SK-N-SH (cell line): ENCODE results near the gene TBX20. TPM values are rescaled to one million over a fixed set of nuclear protein-coding genes. Genes with fewer than 3 reads are reported as not detected.

Source experiments
- CTCF ChIA-PET: fragments of 300-600, 350-600 bp; formaldehyde crosslinking; extraction: SDS; loops from one replicate; lab custom pipeline; 2021; lab: Yijun Ruan, JAX
- POLR2A ChIA-PET: fragments of 350-600 bp; sonication (Branson Sonifier 250); formaldehyde crosslinking; extraction: SDS; loops from one replicate; lab custom pipeline; 2020; ENCODE audit warnings: antibody characterized with exemption, inconsistent platforms; lab: Yijun Ruan, JAX
- DNase-seq: peaks from one replicate; pipeline ENCODE4 v3.0.0; 2012
- H2AFZ ChIP-seq: fragments of 200-600 bp; sonication (generic); 2 replicates; pipeline ENCODE4 v1.8.1; 2016; ENCODE audit warnings: antibody characterized with exemption, mild to moderate bottlenecking, low read depth
- H3F3A ChIP-seq: fragments of 200-600 bp; sonication (generic); replicated peaks from 2 replicates; pipeline ENCODE3; 2016; ENCODE audit warnings: antibody characterized with exemption, mild to moderate bottlenecking; ENCODE audit not compliant: insufficient read depth
- H3K27ac ChIP-seq, 2 experiments: fragments of 200-500 bp in 1 of 2; fragments of 200-600 bp in 1 of 2; sonication (Bioruptor generic) in 1 of 2; sonication (generic), shearing (Covaris generic) in 1 of 2; 2 replicates each; pipeline versions ENCODE4 v1.5.1 to v1.6.1; 2014 to 2016; ENCODE audit warnings: low read depth in 2 of 2, inconsistent platforms in 1 of 2, low read length in 1 of 2, mild to moderate bottlenecking in 1 of 2, mixed read lengths in 1 of 2
- H3K27me3 ChIP-seq: fragments of 200-600 bp; sonication (generic), shearing (Covaris generic); 2 replicates; pipeline ENCODE4 v1.6.1; 2016; ENCODE audit warnings: mixed run types; ENCODE audit not compliant: insufficient read depth
- H3K36me3 ChIP-seq, 2 experiments: fragments of 200-500 bp in 1 of 2; fragments of 200-600 bp in 1 of 2; sonication (Bioruptor generic) in 1 of 2; sonication (generic) in 1 of 2; replicated peaks in 1 of 2; 2 replicates each; pipeline versions ENCODE3 to v1.5.1; 2014 to 2016; ENCODE audit warnings: low read length in 1 of 2, mild to moderate bottlenecking in 1 of 2; ENCODE audit not compliant: insufficient read depth in 2 of 2, control insufficient read depth in 1 of 2
- H3K4me1 ChIP-seq, 2 experiments: fragments of 200-500 bp in 1 of 2; fragments of 200-600 bp in 1 of 2; sonication (Bioruptor generic) in 1 of 2; sonication (generic), shearing (Covaris generic) in 1 of 2; 2 replicates each; pipeline versions ENCODE4 v1.5.1 to v1.6.1; 2014 to 2016; ENCODE audit warnings: low read depth in 1 of 2, low read length in 1 of 2, mixed run types in 1 of 2; ENCODE audit not compliant: insufficient read depth in 2 of 2, control insufficient read depth in 1 of 2
- H3K4me2 ChIP-seq: fragments of 200-600 bp; sonication (generic), shearing (Covaris generic); 2 replicates; pipeline ENCODE4 v1.6.1; 2017; ENCODE audit warnings: mixed run types
- H3K4me3 ChIP-seq, 2 experiments: fragments of 200-500 bp in 1 of 2; fragments of 200-600 bp in 1 of 2; sonication (Bioruptor generic) in 1 of 2; sonication (generic), shearing (Covaris generic) in 1 of 2; 2 replicates each; pipeline versions ENCODE4 v1.5.1 to v1.8.1; 2014 to 2016; ENCODE audit warnings: low read depth in 2 of 2, inconsistent platforms in 1 of 2, low read length in 1 of 2, mild to moderate bottlenecking in 1 of 2, mixed read lengths in 1 of 2, moderate library complexity in 1 of 2
- H3K79me2 ChIP-seq: fragments of 200-600 bp; sonication (generic); 2 replicates; pipeline ENCODE4 v1.8.1; 2017; ENCODE audit warnings: mild to moderate bottlenecking; ENCODE audit not compliant: insufficient read depth
- H3K9ac ChIP-seq: fragments of 200-600 bp; sonication (generic); 2 replicates; pipeline ENCODE4 v1.6.1; 2017; ENCODE audit warnings: mixed run types
- H3K9me2 ChIP-seq: fragments of 200-600 bp; sonication (generic); 2 replicates; pipeline ENCODE4 v1.6.1; 2017; ENCODE audit warnings: mixed run types
- H3K9me3 ChIP-seq: fragments of 200-600 bp; sonication (generic); 2 replicates; pipeline ENCODE4 v1.6.1; 2017; ENCODE audit warnings: mixed run types, mild to moderate bottlenecking, moderate library complexity
- H4K20me1 ChIP-seq: fragments of 200-600 bp; sonication (generic); 2 replicates; pipeline ENCODE4 v1.6.1; 2017; ENCODE audit warnings: mild to moderate bottlenecking, mixed run types; ENCODE audit not compliant: insufficient read depth
- ELF1 ChIP-seq: IDR thresholded peaks from 2 replicates; pipeline ENCODE4 v1.4.0; 2012
- FOXJ3 ChIP-seq: sonication (generic); formaldehyde crosslinking; IDR thresholded peaks from 2 replicates; pipeline ENCODE4 v1.5.1; 2020; ENCODE audit warnings: mild to moderate bottlenecking, missing genetic modification reagents
- FOXM1 ChIP-seq: IDR thresholded peaks from 2 replicates; pipeline ENCODE4 v1.4.0; 2012; ENCODE audit warnings: low read depth, mild to moderate bottlenecking
- GATA2 ChIP-seq: sonication (generic); formaldehyde crosslinking; IDR thresholded peaks from 2 replicates; pipeline ENCODE4 v1.5.0; 2020; ENCODE audit warnings: mild to moderate bottlenecking, missing genetic modification reagents
- JUND ChIP-seq: IDR thresholded peaks from 2 replicates; pipeline ENCODE4 v1.4.0; 2012
- MXI1 ChIP-seq: IDR thresholded peaks from 2 replicates; pipeline ENCODE4 v1.6.1; 2012; ENCODE audit warnings: mild to moderate bottlenecking, low read depth, low read length, improper control_type of control experiment
- POLR2AphosphoS5 ChIP-seq: IDR thresholded peaks from 2 replicates; pipeline ENCODE4 v1.6.1; 2012; ENCODE audit warnings: low read depth, low read length
- RCOR1 ChIP-seq: fragments of 150-350 bp; IDR thresholded peaks from 2 replicates; pipeline ENCODE4 v1.6.1; 2017; ENCODE audit warnings: antibody characterized with exemption, low read length
- YY1 ChIP-seq: IDR thresholded peaks from 2 replicates; pipeline ENCODE4 v1.4.0; 2012; ENCODE audit warnings: low read depth, mild to moderate bottlenecking
- WGBS: methylation state at CpG from one replicate; pipeline ENCODE4 v1.1.6; 2017; ENCODE audit warnings: low lambda C conversion rate; 5-methylcytosine and 5-hydroxymethylcytosine counted together
- polyA plus RNA-seq, 3 experiments: library from polyadenylated mRNA; depleted of rRNA; stranded (reverse); fragments of >200 nt; gene quantifications; 2 replicates each; pipeline ENCODE4 v1.2.3, GENCODE V29; 2012
- TF ChIP-seq, protein P1 (sequence below): IDR thresholded peaks from 2 replicates; pipeline ENCODE4 v1.4.0; 2012; ENCODE audit warnings: low read depth, borderline replicate concordance
- TF ChIP-seq, protein P2 (sequence below): fragments of 150-350 bp; IDR thresholded peaks from 2 replicates; pipeline ENCODE4 v1.6.1; 2017; ENCODE audit warnings: antibody characterized with exemption, low read length, low read depth, borderline replicate concordance
- TF ChIP-seq, protein P3 (sequence below): IDR thresholded peaks from 2 replicates; pipeline ENCODE4; 2012

The TBX20 gene
- polyA plus RNA-seq, 1 of the 3 experiments (the other 2 are of a cell fraction), result 1.0 TPM

DNA sequence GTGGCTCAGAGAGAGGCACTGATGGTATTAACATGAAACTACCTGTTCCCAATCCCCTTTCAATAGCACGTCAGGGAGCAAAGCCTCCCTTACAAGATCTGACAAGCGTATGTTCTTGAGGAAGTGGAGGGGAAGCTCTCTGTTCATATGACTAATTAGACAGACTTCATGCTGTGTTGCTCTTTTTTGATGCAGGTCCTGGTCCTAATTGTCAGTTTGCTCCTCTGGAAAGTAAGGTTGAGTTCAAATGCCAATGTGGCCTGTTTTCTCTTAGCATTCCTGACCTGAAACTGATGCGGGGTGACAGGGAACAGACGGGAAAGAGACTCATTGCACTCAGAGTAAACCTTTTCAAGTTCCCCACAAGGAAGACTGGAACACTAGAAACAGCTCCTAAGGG lies 27.0 kb upstream of the TBX20 start:
- DNase-seq, result no peak
- TF ChIP-seq GATA2 (CRISPR knock-in tag) (no peak), FOXM1 (no peak), JUND (no peak), MXI1 (no peak), ELF1 (no peak), YY1 (no peak)
- TF ChIP-seq, protein P1, sequence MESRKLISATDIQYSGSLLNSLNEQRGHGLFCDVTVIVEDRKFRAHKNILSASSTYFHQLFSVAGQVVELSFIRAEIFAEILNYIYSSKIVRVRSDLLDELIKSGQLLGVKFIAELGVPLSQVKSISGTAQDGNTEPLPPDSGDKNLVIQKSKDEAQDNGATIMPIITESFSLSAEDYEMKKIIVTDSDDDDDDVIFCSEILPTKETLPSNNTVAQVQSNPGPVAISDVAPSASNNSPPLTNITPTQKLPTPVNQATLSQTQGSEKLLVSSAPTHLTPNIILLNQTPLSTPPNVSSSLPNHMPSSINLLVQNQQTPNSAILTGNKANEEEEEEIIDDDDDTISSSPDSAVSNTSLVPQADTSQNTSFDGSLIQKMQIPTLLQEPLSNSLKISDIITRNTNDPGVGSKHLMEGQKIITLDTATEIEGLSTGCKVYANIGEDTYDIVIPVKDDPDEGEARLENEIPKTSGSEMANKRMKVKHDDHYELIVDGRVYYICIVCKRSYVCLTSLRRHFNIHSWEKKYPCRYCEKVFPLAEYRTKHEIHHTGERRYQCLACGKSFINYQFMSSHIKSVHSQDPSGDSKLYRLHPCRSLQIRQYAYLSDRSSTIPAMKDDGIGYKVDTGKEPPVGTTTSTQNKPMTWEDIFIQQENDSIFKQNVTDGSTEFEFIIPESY, result no peak
- TF ChIP-seq, protein P2, sequence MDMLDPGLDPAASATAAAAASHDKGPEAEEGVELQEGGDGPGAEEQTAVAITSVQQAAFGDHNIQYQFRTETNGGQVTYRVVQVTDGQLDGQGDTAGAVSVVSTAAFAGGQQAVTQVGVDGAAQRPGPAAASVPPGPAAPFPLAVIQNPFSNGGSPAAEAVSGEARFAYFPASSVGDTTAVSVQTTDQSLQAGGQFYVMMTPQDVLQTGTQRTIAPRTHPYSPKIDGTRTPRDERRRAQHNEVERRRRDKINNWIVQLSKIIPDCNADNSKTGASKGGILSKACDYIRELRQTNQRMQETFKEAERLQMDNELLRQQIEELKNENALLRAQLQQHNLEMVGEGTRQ, result no peak
- no peaks in the 10 kb centered on the region for H3F3A ChIP-seq
- no peak overlapping the region for H3K9ac ChIP-seq
- peaks cover 5% of the 10 kb centered on the region; the same call in 1 of the 2 replicates for H3K27me3 ChIP-seq
- H3K36me3 ChIP-seq, result no peaks in the 10 kb centered on the region
- no peak overlapping the region for H2AFZ ChIP-seq
- ChIA-PET POLR2A (interaction anchor here (0.7 kb wide), 1 partner anchor 12 kb away, joined by 3 read pairs; no protein-coding TSS in a partner anchor), CTCF (interaction anchor here (0.8 to 2.7 kb wide), 5 partner anchors 8 to 257 kb away, joined by 3 to 8 read pairs (median 5); no protein-coding TSS in a partner anchor)
- 46% methylated on average over 4 of the region's 4 CpGs for WGBS
- no peaks in the 10 kb centered on the region for H3K79me2 ChIP-seq
- H3K4me2 ChIP-seq, result no peak overlapping the region
- no peak overlapping the region for H3K27ac ChIP-seq
- peaks cover 0 to 10% of the 10 kb centered on the region in 2 experiments; a peak in 2 of 4 replicates for H3K4me1 ChIP-seq
- no peaks in the 10 kb centered on the region for H4K20me1 ChIP-seq
- H3K9me2 ChIP-seq, result no peaks in the 10 kb centered on the region; the same call in 1 of the 2 replicates
- H3K4me3 ChIP-seq, result no peak overlapping the region
- H3K9me3 ChIP-seq, result no peaks in the 10 kb centered on the region

DNA sequence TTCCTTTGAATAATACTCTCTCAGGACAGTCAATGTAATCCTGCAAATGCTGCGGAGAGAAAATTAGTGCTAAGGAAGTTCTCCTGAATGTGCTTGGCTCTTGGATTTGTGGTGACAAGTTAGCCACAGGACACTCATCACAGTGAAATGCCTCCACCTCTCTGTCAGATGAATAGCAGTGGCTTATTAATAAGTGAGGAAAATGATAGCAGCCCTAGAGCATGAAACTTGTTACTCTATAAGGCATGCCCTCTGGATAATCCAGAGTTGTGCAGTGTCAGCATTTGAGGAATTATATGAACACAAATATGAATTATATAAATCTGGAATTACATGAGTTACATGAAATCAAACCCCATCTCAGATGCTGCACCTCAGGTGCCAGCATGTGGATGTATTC lies 23.5 kb upstream of the TBX20 start:
- no peak overlapping the region for H3K4me2 ChIP-seq
- no peak for DNase-seq
- H3K79me2 ChIP-seq, result no peaks in the 10 kb centered on the region
- H4K20me1 ChIP-seq, result no peaks in the 10 kb centered on the region
- H3K9ac ChIP-seq, result no peak overlapping the region
- H3K9me3 ChIP-seq, result no peaks in the 10 kb centered on the region
- no peak overlapping the region for H2AFZ ChIP-seq
- 89% methylated on average over 1 of the region's 1 CpG for WGBS
- H3K4me1 ChIP-seq, result peaks cover 0 to 4% of the 10 kb centered on the region in 2 experiments; a peak in 1 of 4 replicates
- H3K36me3 ChIP-seq, result no peaks in the 10 kb centered on the region
- no peak overlapping the region for H3K27ac ChIP-seq
- no peak overlapping the region for H3K4me3 ChIP-seq
- H3K9me2 ChIP-seq, result no peaks in the 10 kb centered on the region
- no peaks in the 10 kb centered on the region for H3F3A ChIP-seq
- CTCF ChIA-PET, result no interaction called here
- no peaks in the 10 kb centered on the region; the same call in 1 of the 2 replicates for H3K27me3 ChIP-seq
- POLR2A ChIA-PET, result no interaction called here
- TF ChIP-seq RCOR1 (no peak), POLR2AphosphoS5 (no peak), JUND (no peak), FOXJ3 (CRISPR knock-in tag) (no peak), GATA2 (CRISPR knock-in tag) (no peak), ELF1 (no peak), FOXM1 (no peak)
- TF ChIP-seq, protein P3, sequence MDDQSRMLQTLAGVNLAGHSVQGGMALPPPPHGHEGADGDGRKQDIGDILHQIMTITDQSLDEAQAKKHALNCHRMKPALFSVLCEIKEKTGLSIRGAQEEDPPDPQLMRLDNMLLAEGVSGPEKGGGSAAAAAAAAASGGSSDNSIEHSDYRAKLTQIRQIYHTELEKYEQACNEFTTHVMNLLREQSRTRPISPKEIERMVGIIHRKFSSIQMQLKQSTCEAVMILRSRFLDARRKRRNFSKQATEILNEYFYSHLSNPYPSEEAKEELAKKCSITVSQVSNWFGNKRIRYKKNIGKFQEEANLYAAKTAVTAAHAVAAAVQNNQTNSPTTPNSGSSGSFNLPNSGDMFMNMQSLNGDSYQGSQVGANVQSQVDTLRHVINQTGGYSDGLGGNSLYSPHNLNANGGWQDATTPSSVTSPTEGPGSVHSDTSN, result no peak
